B cell (primary cell): ENCODE measurements around the gene GSX1. TPM values are rescaled to one million over a fixed set of nuclear protein-coding genes. Genes with fewer than 3 reads are reported as not detected.

Experiments
- ATAC-seq: fragments of 200-7000 bp; cut with Tn5 transposase; one replicate; pipeline ENCODE4 v1.10.0; 2021; ENCODE audit warnings: low read depth, mild to moderate bottlenecking, moderate number of reproducible peaks, moderate library complexity
- CTCF ChIA-PET: fragments of 350-600 bp; sonication (Branson Sonifier 250); formaldehyde crosslinking; loops from one replicate; lab custom pipeline; 2021; ENCODE audit warnings: antibody characterized with exemption, inconsistent platforms; lab: Charles Lee
- POLR2A ChIA-PET: fragments of 350-600 bp; sonication (Branson Sonifier 250); formaldehyde crosslinking; loops from one replicate; lab custom pipeline; 2021; ENCODE audit warnings: antibody characterized with exemption; lab: Charles Lee
- DNase-seq: peaks from one replicate; pipeline ENCODE4 v3.0.0; 2013
- H2AFZ ChIP-seq: 2 replicates; pipeline ENCODE4 v1.6.1; 2012; ENCODE audit warnings: mild to moderate bottlenecking, low read depth, low read length; ENCODE audit not compliant: insufficient read depth, poor library complexity, severe bottlenecking
- H3K27ac ChIP-seq, 2 donors: 1 replicate in 1 of 2; 2 replicates in 1 of 2; pipeline ENCODE4 v1.5.1; 2012 to 2013; ENCODE audit warnings: low read length in 2 of 2, mild to moderate bottlenecking in 2 of 2, moderate library complexity in 1 of 2
- H3K27me3 ChIP-seq, 4 experiments: fragments of 200-600 bp in 1 of 4; sonication (generic) in 1 of 4; replicated peaks in 1 of 4; 1 replicate in 2 of 4; 2 replicates in 2 of 4; pipeline versions ENCODE4 v1.6.1 to v1.7.0; 2013 to 2016; ENCODE audit warnings: low read length in 3 of 4, mild to moderate bottlenecking in 2 of 4, mixed read lengths in 1 of 4, moderate library complexity in 1 of 4; ENCODE audit not compliant: insufficient read depth in 4 of 4, control insufficient read depth in 3 of 4; ENCODE audit errors: control extremely low read depth in 1 of 4
- H3K36me3 ChIP-seq, 2 experiments: replicated peaks in 1 of 2; 1 replicate in 1 of 2; 2 replicates in 1 of 2; pipeline versions ENCODE4 v1.6.1 to v1.7.1; 2013; ENCODE audit warnings: low read length in 1 of 2; ENCODE audit not compliant: insufficient read depth in 2 of 2, control insufficient read depth in 1 of 2; ENCODE audit errors: control extremely low read depth in 1 of 2, extremely low read depth in 1 of 2
- H3K4me1 ChIP-seq, 2 donors: fragments of 200-600 bp in 1 of 2; sonication (generic) in 1 of 2; 1 replicate in 1 of 2; 2 replicates in 1 of 2; pipeline versions ENCODE4 v1.5.1 to v1.6.1; 2013 to 2017; ENCODE audit warnings: low read length in 2 of 2; ENCODE audit not compliant: control insufficient read depth in 2 of 2, insufficient read depth in 2 of 2
- H3K4me2 ChIP-seq: replicated peaks from 2 replicates; pipeline ENCODE3; 2012; ENCODE audit warnings: mild to moderate bottlenecking, low read depth, low read length; ENCODE audit not compliant: poor library complexity, severe bottlenecking
- H3K4me3 ChIP-seq, 5 experiments: fragments of 200-600 bp in 1 of 5; sonication (generic) in 1 of 5; 1 replicate in 3 of 5; 2 replicates in 2 of 5; pipeline versions ENCODE4 v1.5.1 to v1.7.0; 2011 to 2016; ENCODE audit warnings: low read length in 4 of 5, mild to moderate bottlenecking in 4 of 5, low read depth in 2 of 5, control low read depth in 1 of 5, moderate library complexity in 1 of 5; ENCODE audit not compliant: insufficient read depth in 1 of 5; ENCODE audit errors: control extremely low read depth in 1 of 5, extremely low read depth in 1 of 5
- H3K79me2 ChIP-seq: fragments of 200-600 bp; sonication (generic); one replicate; pipeline ENCODE4 v1.6.0; 2016; ENCODE audit warnings: low read length; ENCODE audit not compliant: control insufficient read depth, insufficient read depth
- H3K9ac ChIP-seq: fragments of 200-600 bp; sonication (generic); 2 replicates; pipeline ENCODE4 v1.6.1; 2017; ENCODE audit warnings: mild to moderate bottlenecking, low read length, moderate library complexity
- H3K9me3 ChIP-seq, 3 donors: one replicate each; pipeline versions ENCODE4 v1.6.1 to v1.7.1; 2013; ENCODE audit warnings: low read length in 2 of 3; ENCODE audit not compliant: control insufficient read depth in 2 of 3, insufficient read depth in 1 of 3; ENCODE audit errors: control extremely low read depth in 1 of 3
- H4K20me1 ChIP-seq: 2 replicates; pipeline ENCODE4 v1.6.0; 2012; ENCODE audit warnings: mild to moderate bottlenecking, low read length; ENCODE audit not compliant: insufficient read depth, control insufficient read depth, poor library complexity, severe bottlenecking
- H3K27ac Mint-ChIP-seq: one replicate; pipeline ENCODE4 v1.8.0; 2021; ENCODE audit warnings: mixed read lengths
- H3K27me3 Mint-ChIP-seq: one replicate; pipeline ENCODE4 v1.8.0; 2021; ENCODE audit warnings: mixed read lengths
- H3K4me1 Mint-ChIP-seq: one replicate; pipeline ENCODE4 v1.8.0; 2021; ENCODE audit warnings: mixed read lengths
- H3K4me3 Mint-ChIP-seq: one replicate; pipeline ENCODE4 v1.8.0; 2021; ENCODE audit warnings: mixed read lengths
- H3K9me3 Mint-ChIP-seq: one replicate; pipeline ENCODE4 v1.8.0; 2022; ENCODE audit warnings: mixed read lengths; ENCODE audit not compliant: insufficient read depth
- EZH2 ChIP-seq: IDR thresholded peaks from 2 replicates; pipeline ENCODE4 v1.6.1; 2012; ENCODE audit warnings: borderline replicate concordance, low read depth, mild to moderate bottlenecking, moderate library complexity, low read length; ENCODE audit not compliant: insufficient read depth, poor library complexity, severe bottlenecking
- WGBS: methylation state at CpG from one replicate; pipeline ENCODE4 v1.1.5; 2013; ENCODE audit warnings: missing lambda C conversion rate; ENCODE audit not compliant: insufficient coverage; 5-methylcytosine and 5-hydroxymethylcytosine counted together
- intact Hi-C: fragments of 100-400 bp; cut with micrococcal nuclease; formaldehyde crosslinking; loops from one replicate; pipeline ENCODE4 v1.10.0; 2022
- polyA plus RNA-seq: library from polyadenylated mRNA; depleted of rRNA; stranded (reverse); fragments of >200 nt; gene quantifications from 2 replicates; pipeline ENCODE4 v1.2.3, GENCODE V29; 2012
- total RNA-seq, 2 donors: library from RNA; stranded (reverse); fragments of 120-200 nt in 1 of 2; gene quantifications; 1 replicate in 1 of 2; 2 replicates in 1 of 2; pipeline versions ENCODE4 v1.2.3 to v1.2.4, GENCODE V29; 2013 to 2022
- TF ChIP-seq, protein P1 (sequence below): fragments of 200-600 bp; IDR thresholded peaks from one replicate; pipeline ENCODE4 v1.8.0; 2022; ENCODE audit warnings: antibody characterized with exemption, mild to moderate bottlenecking

GSX1 gene
- total and polyA plus RNA-seq, 2 donors (not counting 1 experiment from before 2014, with no cell fraction given) = not detected

- peaks cover 70% of the 10 kb centered on the region for H3K27me3 Mint-ChIP-seq
- H3K4me1 Mint-ChIP-seq = peaks cover 40% of the 10 kb centered on the region
- H3K79me2 ChIP-seq = no peaks in the 10 kb centered on the region
- H2AFZ ChIP-seq = no peak overlapping the region
- ChIA-PET POLR2A (no interaction called here), CTCF (interaction anchor here (2.5 kb wide), 1 partner anchor 35 kb away, joined by 7 read pairs; no protein-coding TSS in a partner anchor)
- no peaks in the 10 kb centered on the region for H4K20me1 ChIP-seq
- DNase-seq (peak; percentile 8), ATAC-seq (no peak)
- H3K9ac ChIP-seq = peak overlapping the region; percentile 70
- 11% methylated on average over 23 of the region's 23 CpGs for WGBS
- TF ChIP-seq EZH2 = no peak
- TF ChIP-seq, protein P1, sequence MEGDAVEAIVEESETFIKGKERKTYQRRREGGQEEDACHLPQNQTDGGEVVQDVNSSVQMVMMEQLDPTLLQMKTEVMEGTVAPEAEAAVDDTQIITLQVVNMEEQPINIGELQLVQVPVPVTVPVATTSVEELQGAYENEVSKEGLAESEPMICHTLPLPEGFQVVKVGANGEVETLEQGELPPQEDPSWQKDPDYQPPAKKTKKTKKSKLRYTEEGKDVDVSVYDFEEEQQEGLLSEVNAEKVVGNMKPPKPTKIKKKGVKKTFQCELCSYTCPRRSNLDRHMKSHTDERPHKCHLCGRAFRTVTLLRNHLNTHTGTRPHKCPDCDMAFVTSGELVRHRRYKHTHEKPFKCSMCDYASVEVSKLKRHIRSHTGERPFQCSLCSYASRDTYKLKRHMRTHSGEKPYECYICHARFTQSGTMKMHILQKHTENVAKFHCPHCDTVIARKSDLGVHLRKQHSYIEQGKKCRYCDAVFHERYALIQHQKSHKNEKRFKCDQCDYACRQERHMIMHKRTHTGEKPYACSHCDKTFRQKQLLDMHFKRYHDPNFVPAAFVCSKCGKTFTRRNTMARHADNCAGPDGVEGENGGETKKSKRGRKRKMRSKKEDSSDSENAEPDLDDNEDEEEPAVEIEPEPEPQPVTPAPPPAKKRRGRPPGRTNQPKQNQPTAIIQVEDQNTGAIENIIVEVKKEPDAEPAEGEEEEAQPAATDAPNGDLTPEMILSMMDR = no peak
- peak overlapping the region; percentile 84 for H3K4me3 Mint-ChIP-seq
- H3K27ac ChIP-seq = no peak overlapping the region
- H3K27me3 ChIP-seq = peaks cover 2 to 79% (median 53%) of the 10 kb centered on the region in 4 experiments
- peak overlapping the region; percentile 40 to 66 (median 51) for H3K4me3 ChIP-seq
- peaks cover 0 to 52% (median 0%) of the 10 kb centered on the region in 3 donors for H3K9me3 ChIP-seq
- H3K9me3 Mint-ChIP-seq = no peaks in the 10 kb centered on the region
- peak overlapping the region; percentile 87 for H3K4me2 ChIP-seq
- intact Hi-C loops = loop anchor here (5.0 kb wide), 1 partner anchor 132 kb away; no protein-coding TSS in a partner anchor
- H3K36me3 ChIP-seq = no peaks in the 10 kb centered on the region
- peaks cover 35 to 51% of the 10 kb centered on the region in 2 donors for H3K4me1 ChIP-seq
- no peak overlapping the region for H3K27ac Mint-ChIP-seq
These were observed 1.8 kb upstream of the GSX1 start for GRCh38 chr13:27790523-27790922.

- Histone ChIP-seq H3K4me1 (peaks cover 35 to 56% of the 10 kb centered on the region in 2 donors), H3K79me2 (no peaks in the 10 kb centered on the region), H3K27me3 (peaks cover 2 to 84% (median 60%) of the 10 kb centered on the region in 4 experiments), H3K36me3 (no peaks in the 10 kb centered on the region), H3K4me3 (peak overlapping the region; percentile 40 to 66 (median 51)), H3K4me2 (peak overlapping the region; percentile 87), H3K27ac (no peak overlapping the region), H3K9me3 (peaks cover 0 to 52% (median 0%) of the 10 kb centered on the region in 3 donors), H4K20me1 (no peaks in the 10 kb centered on the region), H2AFZ (peak overlapping the region; percentile 27), H3K9ac (peak overlapping the region; percentile 70)
- H3K27ac Mint-ChIP-seq = no peak overlapping the region
- no peaks in the 10 kb centered on the region for H3K9me3 Mint-ChIP-seq
- WGBS = 9% methylated on average over 28 of the region's 36 CpGs
- peaks cover 76% of the 10 kb centered on the region for H3K27me3 Mint-ChIP-seq
- H3K4me3 Mint-ChIP-seq = peak overlapping the region; percentile 84
- peaks cover 40% of the 10 kb centered on the region for H3K4me1 Mint-ChIP-seq
- ChIA-PET CTCF (interaction anchor here (2.5 kb wide), 1 partner anchor 35 kb away, joined by 7 read pairs; no protein-coding TSS in a partner anchor), POLR2A (no interaction called here)
- TF ChIP-seq, protein P1 = no peak
- TF ChIP-seq EZH2 = no peak
- intact Hi-C loops = loop anchor here (5.0 kb wide), 1 partner anchor 131 kb away; no protein-coding TSS in a partner anchor
- ATAC-seq = no peak
- DNase-seq = peak; percentile 23
These were observed 960 bp upstream of the GSX1 start for GRCh38 chr13:27791146-27791900.
